ENCODE measurements around the gene CTBP2.

- TF ChIP-seq CTCF (IDR thresholded peaks at IDR 0.05; ENCODE audit: low read depth, low read length, poor library complexity, severe bottlenecking) (no peak), EZH2phosphoT487 (IDR thresholded peaks at IDR 0.05; ENCODE audit: borderline replicate concordance, low read length) (no peak)
These were observed 150.7 kb downstream of the CTBP2 start for GRCh38 chr10:125009661-125010161.
